Left ventricle myocardium superior (tissue), 1 donor: ENCODE data around the gene CLIC5. TPM values are rescaled to one million over a fixed set of nuclear protein-coding genes. Genes with fewer than 3 reads are reported as not detected.
A peak's percentile ranks its signal among the peaks of the same experiment; 100 is the strongest.

Source experiments
- ATAC-seq: fragments of 200-7000 bp; cut with Tn5 transposase; one replicate; pipeline ENCODE4 v1.9.1; 2020; ENCODE audit warnings: mild to moderate bottlenecking, moderate library complexity
- DNase-seq: peaks from one replicate; pipeline ENCODE4 v3.0.0-alpha.2; 2020
- intact Hi-C: fragments of 100-400 bp; cut with micrococcal nuclease; formaldehyde crosslinking; loops from one replicate; pipeline ENCODE4 v1.11.0; 2022
- total RNA-seq: library from RNA; stranded (reverse); fragmentation: NEBNext Ultra II Directional; extraction: Animal tissue kit (Norgen Biotek cat#: 25700); gene quantifications from one replicate; pipeline ENCODE4 v1.2.1, GENCODE V29; 2021
- donor health status: DM: no; HTN: yes; CAD: no; lungs with severe emphysema.

CLIC5 gene
- total RNA-seq, 1 donor from 2014 or later = 272 TPM

DNA sequence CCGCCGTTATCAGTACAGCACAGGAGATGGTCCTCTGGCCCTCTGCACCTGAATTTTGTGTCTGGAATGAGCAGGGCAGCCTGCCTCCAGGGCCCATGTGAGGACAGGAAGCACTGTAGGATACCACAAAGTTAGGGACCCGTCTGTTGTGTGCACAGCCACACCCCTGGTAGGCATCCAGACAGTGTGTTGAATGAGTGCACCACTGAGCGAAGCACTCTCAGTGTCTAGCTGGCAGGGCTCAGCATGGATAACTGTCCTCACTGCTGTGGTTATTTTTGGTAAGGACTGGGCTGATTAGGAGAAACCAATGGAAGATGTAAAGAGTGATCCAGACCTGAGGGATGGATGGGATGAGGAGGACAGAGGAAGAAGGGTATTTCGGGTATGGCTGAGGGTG is 178.7 kb downstream of the CLIC5 start:
- intact Hi-C loops = no loop called here
- ATAC-seq = peak; percentile 63

DNA sequence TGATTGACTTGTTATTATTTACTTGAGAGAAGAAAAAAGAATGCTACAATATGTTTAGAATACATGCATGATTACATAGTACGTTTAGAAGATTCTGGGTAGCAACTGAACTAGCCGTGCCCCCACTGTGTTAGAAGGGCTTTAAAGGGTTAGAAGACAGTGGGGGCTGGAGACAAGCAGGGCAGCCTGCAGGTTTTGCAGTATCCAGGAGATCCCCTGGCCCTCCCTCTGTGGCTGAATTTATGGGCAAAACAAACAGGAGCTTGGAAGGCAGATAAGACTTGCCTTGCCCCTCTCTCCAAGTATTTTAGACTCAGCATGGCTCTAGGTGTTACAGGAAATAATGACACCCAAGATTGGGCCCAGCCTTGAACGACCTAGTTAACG is 179.2 kb downstream of the CLIC5 start:
- ATAC-seq (no peak), DNase-seq (no peak)

More for the DNA sequence above, 178.7 kb downstream of the CLIC5 start:
- no peak for DNase-seq

DNA sequence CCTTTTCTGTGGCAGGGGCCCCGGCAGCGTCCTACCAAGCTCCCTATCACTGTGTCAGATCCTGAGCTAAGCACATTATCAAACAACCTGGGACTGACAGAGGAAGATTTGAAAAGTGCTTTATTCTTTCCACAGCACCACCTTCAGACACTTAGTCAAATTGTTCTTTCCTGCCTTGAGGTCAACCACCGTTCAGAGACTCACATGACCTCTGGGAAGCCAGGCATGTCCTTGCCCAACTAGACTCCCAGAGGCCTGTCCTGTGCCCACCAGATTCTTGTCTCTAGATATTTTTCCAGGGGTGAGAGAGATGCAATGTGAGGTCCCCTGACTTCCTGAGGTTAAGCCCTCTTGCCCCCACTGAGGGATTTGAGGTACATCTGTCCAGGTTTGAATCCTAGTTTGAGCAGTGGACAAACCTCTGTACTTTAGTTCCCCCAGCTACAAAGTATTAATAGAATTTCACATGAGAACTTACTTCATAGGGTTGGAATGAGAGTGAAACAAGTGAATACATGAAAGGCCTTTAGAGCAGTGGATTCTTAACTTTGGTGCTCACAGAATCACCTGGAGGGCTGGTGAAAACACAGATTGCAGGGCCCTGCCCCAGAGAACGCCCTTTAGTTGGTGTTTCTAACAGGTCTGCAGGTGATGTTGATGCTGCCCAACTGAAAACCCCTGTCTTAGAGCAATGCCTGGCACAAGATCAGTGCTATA is 179.8 kb downstream of the CLIC5 start:
- DNase-seq (no peak), ATAC-seq (peak; percentile 61)
- intact Hi-C loops = no loop called here

More for the DNA sequence above, 179.2 kb downstream of the CLIC5 start:
- intact Hi-C loops = no loop called here

- no peak for DNase-seq
- intact Hi-C loops = no loop called here
Observed at GRCh38 chr6:45832063-45832462, 183.6 kb downstream of the CLIC5 start.

More at GRCh38 chr6:45832063-45832462, 183.6 kb downstream of the CLIC5 start:
- ATAC-seq = no peak

Other genes with a start within 250 kb of the CLIC5 start
- gene ENPP4, start 114.1 kb upstream of the CLIC5 start, total RNA-seq = 21.3 TPM
- 3.2 TPM for gene ENPP5, start 155.1 kb upstream of the CLIC5 start, total RNA-seq